HepG2 (cell line): ENCODE data around the gene POLN. TPM values are rescaled to one million over a fixed set of nuclear protein-coding genes. Genes with fewer than 3 reads are reported as not detected.
A peak's percentile ranks its signal among the peaks of the same experiment; 100 is the strongest.

Experiments used
- ATAC-seq: fragments of 200-7000 bp; cut with Tn5 transposase; 3 replicates; pipeline ENCODE4 v1.9.1; 2020; ENCODE audit warnings: mild to moderate bottlenecking, moderate library complexity
- BruUV-seq: library from RNA; stranded (reverse); fragments of 400-500 nt; replicated peaks from 2 replicates; lab custom pipeline; 2021; lab: Mats Ljungman, UMichigan
- CTCF ChIA-PET: fragments of 300-600 bp; formaldehyde crosslinking; extraction: SDS; loops from one replicate; lab custom pipeline; 2021; ENCODE audit warnings: low total read pairs, inconsistent platforms, low intra/inter-chr PET ratio; lab: Yijun Ruan, JAX
- POLR2A ChIA-PET: fragments of 350-600 bp; sonication (Branson Sonifier 250); formaldehyde crosslinking; loops from one replicate; lab custom pipeline; 2020; ENCODE audit warnings: antibody characterized with exemption, inconsistent platforms; lab: Yijun Ruan, JAX
- DNase-seq: peaks from one replicate; pipeline ENCODE4 v3.0.0-alpha.2; 2015; ENCODE audit warnings: low spot score
- FAIRE-seq: peaks from 3 replicates; lab custom pipeline; 2011; peaks lifted over from hg19 to GRCh38; lab: Jason Lieb, UNC
- H2AFZ ChIP-seq: one replicate; pipeline ENCODE4 v1.6.1; 2011; ENCODE audit warnings: low read length, inconsistent platforms
- H3K27ac ChIP-seq: fragments of 300-600 bp; 3 replicates; pipeline ENCODE4 v1.8.0; 2011; ENCODE audit warnings: mixed run types, mild to moderate bottlenecking, mixed read lengths, low read length, inconsistent platforms; ENCODE audit not compliant: insufficient read depth; ENCODE audit errors: extremely low read length
- H3K27me3 ChIP-seq, 2 experiments: fragments of 200-600 bp in 1 of 2; 2 replicates in 1 of 2; 3 replicates in 1 of 2; pipeline versions ENCODE4 v1.6.0 to v1.8.0; 2011; ENCODE audit warnings: low read length in 2 of 2, mild to moderate bottlenecking in 2 of 2, moderate library complexity in 2 of 2, inconsistent platforms in 1 of 2; ENCODE audit not compliant: insufficient read depth in 2 of 2, control insufficient read depth in 1 of 2
- H3K36me3 ChIP-seq, 2 experiments: fragments of 200-600 bp in 1 of 2; replicated peaks in 1 of 2; 2 replicates in 1 of 2; 3 replicates in 1 of 2; pipeline versions ENCODE4 v1.5.1 to v1.8.0; 2011; ENCODE audit warnings: low read length in 2 of 2, inconsistent platforms in 1 of 2; ENCODE audit not compliant: insufficient read depth in 2 of 2, control insufficient read depth in 1 of 2
- H3K4me1 ChIP-seq: 2 replicates; pipeline ENCODE4 v1.5.1; 2012; ENCODE audit warnings: low read length, inconsistent platforms; ENCODE audit not compliant: insufficient read depth
- H3K4me2 ChIP-seq: 2 replicates; pipeline ENCODE4 v1.6.0; 2011; ENCODE audit warnings: low read depth, low read length, inconsistent platforms
- H3K4me3 ChIP-seq, 3 experiments: fragments of 200-600 bp in 1 of 3; sonication (generic), shearing (Covaris generic) in 1 of 3; replicated peaks in 1 of 3; 2 replicates each; pipeline ENCODE4 v1.5.1; 2011 to 2016; ENCODE audit warnings: low read length in 3 of 3, inconsistent platforms in 2 of 3, low read depth in 2 of 3, mild to moderate bottlenecking in 2 of 3, control low read depth in 1 of 3, mixed read lengths in 1 of 3; ENCODE audit not compliant: insufficient read depth in 1 of 3
- H3K79me2 ChIP-seq: one replicate; pipeline ENCODE4 v1.6.1; 2011; ENCODE audit warnings: low read length, inconsistent platforms; ENCODE audit not compliant: insufficient read depth
- H3K9ac ChIP-seq: 2 replicates; pipeline ENCODE4 v1.6.0; 2011; ENCODE audit warnings: mild to moderate bottlenecking, low read depth, low read length, inconsistent platforms; ENCODE audit not compliant: insufficient read depth
- H3K9me3 ChIP-seq: 2 replicates; pipeline ENCODE4 v1.5.1; 2012; ENCODE audit warnings: mild to moderate bottlenecking, low read length
- H4K20me1 ChIP-seq: 2 replicates; pipeline ENCODE4 v1.6.0; 2011; ENCODE audit warnings: inconsistent platforms, mild to moderate bottlenecking, low read length, moderate library complexity; ENCODE audit not compliant: insufficient read depth
- KLF16 ChIP-seq, 2 experiments: sonication (generic) in 1 of 2; formaldehyde crosslinking in 1 of 2; IDR thresholded peaks; 2 replicates each; pipeline versions ENCODE4 v1.6.1 to v1.8.0; 2016 to 2023; ENCODE audit warnings: missing genetic modification reagents in 2 of 2, missing compliant biosample characterization in 1 of 2
- ZNF263 ChIP-seq: sonication (generic); formaldehyde crosslinking; IDR thresholded peaks from 2 replicates; pipeline ENCODE4 v1.4.0; 2020; ENCODE audit warnings: missing genetic modification reagents
- ZNF629 ChIP-seq: sonication (generic); formaldehyde crosslinking; conservative IDR thresholded peaks from 2 replicates; pipeline ENCODE4 v1.5.0; 2020; ENCODE audit warnings: missing genetic modification reagents
- WGBS: methylation state at CpG from one replicate; pipeline ENCODE4 v1.1.6; 2017; ENCODE audit warnings: low lambda C conversion rate; 5-methylcytosine and 5-hydroxymethylcytosine counted together
- in situ Hi-C: cut with HindIII; loops from 2 replicates; pipeline ENCODE4 v1.10.0; 2017; ENCODE audit warnings: low pct_unique_long_range_greater_than_20kb; ENCODE audit not compliant: extremely low pct_ligation_motif_present
- intact Hi-C: fragments of 100-400 bp; cut with micrococcal nuclease; formaldehyde crosslinking; loops from one replicate; pipeline ENCODE4 v1.10.0; 2022; ENCODE audit not compliant: unreplicated experiment
- polyA plus RNA-seq, 8 experiments: library from polyadenylated mRNA; depleted of rRNA in 3 of 8; stranded (reverse) in 7 of 8; unstranded in 1 of 8; fragments of >200 nt; fragmentation: Illumina TruSeq in 4 of 8; extraction: Trizol in 4 of 8; gene quantifications; 2 replicates each; pipeline versions ENCODE4 v1.2.1 to v1.2.3, GENCODE V29; 2011 to 2016; ENCODE audit warnings: low read depth in 4 of 8, missing spikeins in 1 of 8, mixed read lengths in 1 of 8; ENCODE audit not compliant: insufficient read depth in 1 of 8
- total RNA-seq, 5 experiments: library from RNA; depleted of rRNA; stranded (reverse); fragments of >200 nt; fragmentation: Illumina TruSeq; extraction: Trizol; gene quantifications; 2 replicates each; pipeline ENCODE4 v1.2.3, GENCODE V29; 2016; ENCODE audit warnings: low read depth in 1 of 5
- TF ChIP-seq, protein P1 (sequence below): sonication (generic); formaldehyde crosslinking; IDR thresholded peaks from 2 replicates; pipeline ENCODE4 v1.4.0; 2020; ENCODE audit warnings: missing genetic modification reagents, borderline replicate concordance

The POLN gene
- total and polyA plus RNA-seq, 2 of the 13 experiments (the other 11 are each of a cell fraction or from before 2014, with no cell fraction given) = 0.93 to 1.5 TPM

DNA sequence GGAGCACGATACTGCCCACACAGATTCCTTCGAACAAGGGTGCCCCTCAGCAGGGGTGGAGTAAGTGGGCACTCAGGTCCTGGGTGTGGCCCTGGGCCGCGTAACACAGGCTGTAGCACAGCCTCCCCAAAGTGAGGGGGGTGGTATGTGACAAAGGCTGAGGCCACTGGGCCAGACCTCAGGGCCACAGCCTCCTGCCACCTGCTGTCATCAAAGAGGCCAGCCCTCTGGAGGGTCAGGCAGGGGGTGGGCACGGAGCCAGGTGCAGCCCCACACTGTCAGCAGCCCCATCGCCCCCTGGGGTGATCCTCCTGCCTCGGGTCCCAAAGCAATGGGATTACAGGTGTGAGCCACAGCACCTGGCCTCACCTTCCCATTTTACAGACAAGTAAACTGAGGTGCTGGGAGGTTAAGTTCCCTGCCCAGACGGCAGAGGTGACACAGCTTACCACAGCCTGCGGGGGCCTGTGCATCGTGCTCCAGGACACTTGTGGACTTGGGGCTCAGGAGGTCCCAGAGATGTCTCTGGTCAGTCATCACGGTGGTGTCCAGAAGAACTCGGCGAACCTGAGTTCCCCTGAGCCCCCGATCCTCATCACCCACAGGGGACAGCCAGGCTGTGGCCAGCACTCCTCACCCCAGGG is 47.5 kb upstream of the POLN start:
- Histone ChIP-seq H3K9me3 (no peaks in the 10 kb centered on the region), H3K36me3 (no peaks in the 10 kb centered on the region), H3K4me3 (no peak overlapping the region), H3K4me1 (no peaks in the 10 kb centered on the region), H3K79me2 (no peaks in the 10 kb centered on the region), H3K27ac (no peak overlapping the region), H2AFZ (no peak overlapping the region), H3K9ac (no peak overlapping the region), H3K4me2 (no peak overlapping the region), H3K27me3 (peaks cover 4 to 61% of the 10 kb centered on the region in 2 experiments; a peak in 4 of 5 replicates), H4K20me1 (no peaks in the 10 kb centered on the region)
- ChIA-PET POLR2A (no interaction called here), CTCF (no interaction called here)
- 31% methylated on average over 7 of the region's 14 CpGs for WGBS
- FAIRE-seq (no peak), DNase-seq (no peak), ATAC-seq (no peak)
- BruUV-seq = no TSS peak
- in situ Hi-C loops = no loop called here
- intact Hi-C loops = no loop called here
- TF ChIP-seq KLF16 (CRISPR knock-in tag; IDR thresholded peaks at IDR 0.05) (no peak), ZNF629 (CRISPR knock-in tag) (peak; percentile 74), ZNF263 (CRISPR knock-in tag) (no peak)
- TF ChIP-seq, protein P1, sequence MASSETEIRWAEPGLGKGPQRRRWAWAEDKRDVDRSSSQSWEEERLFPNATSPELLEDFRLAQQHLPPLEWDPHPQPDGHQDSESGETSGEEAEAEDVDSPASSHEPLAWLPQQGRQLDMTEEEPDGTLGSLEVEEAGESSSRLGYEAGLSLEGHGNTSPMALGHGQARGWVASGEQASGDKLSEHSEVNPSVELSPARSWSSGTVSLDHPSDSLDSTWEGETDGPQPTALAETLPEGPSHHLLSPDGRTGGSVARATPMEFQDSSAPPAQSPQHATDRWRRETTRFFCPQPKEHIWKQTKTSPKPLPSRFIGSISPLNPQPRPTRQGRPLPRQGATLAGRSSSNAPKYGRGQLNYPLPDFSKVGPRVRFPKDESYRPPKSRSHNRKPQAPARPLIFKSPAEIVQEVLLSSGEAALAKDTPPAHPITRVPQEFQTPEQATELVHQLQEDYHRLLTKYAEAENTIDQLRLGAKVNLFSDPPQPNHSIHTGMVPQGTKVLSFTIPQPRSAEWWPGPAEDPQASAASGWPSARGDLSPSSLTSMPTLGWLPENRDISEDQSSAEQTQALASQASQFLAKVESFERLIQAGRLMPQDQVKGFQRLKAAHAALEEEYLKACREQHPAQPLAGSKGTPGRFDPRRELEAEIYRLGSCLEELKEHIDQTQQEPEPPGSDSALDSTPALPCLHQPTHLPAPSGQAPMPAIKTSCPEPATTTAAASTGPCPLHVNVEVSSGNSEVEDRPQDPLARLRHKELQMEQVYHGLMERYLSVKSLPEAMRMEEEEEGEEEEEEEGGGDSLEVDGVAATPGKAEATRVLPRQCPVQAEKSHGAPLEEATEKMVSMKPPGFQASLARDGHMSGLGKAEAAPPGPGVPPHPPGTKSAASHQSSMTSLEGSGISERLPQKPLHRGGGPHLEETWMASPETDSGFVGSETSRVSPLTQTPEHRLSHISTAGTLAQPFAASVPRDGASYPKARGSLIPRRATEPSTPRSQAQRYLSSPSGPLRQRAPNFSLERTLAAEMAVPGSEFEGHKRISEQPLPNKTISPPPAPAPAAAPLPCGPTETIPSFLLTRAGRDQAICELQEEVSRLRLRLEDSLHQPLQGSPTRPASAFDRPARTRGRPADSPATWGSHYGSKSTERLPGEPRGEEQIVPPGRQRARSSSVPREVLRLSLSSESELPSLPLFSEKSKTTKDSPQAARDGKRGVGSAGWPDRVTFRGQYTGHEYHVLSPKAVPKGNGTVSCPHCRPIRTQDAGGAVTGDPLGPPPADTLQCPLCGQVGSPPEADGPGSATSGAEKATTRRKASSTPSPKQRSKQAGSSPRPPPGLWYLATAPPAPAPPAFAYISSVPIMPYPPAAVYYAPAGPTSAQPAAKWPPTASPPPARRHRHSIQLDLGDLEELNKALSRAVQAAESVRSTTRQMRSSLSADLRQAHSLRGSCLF (CRISPR knock-in tag) = no peak
